ENCODE results near the gene ZNF574. TPM values are rescaled to one million over a fixed set of nuclear protein-coding genes. Genes with fewer than 3 reads are reported as not detected.
A peak's percentile ranks its signal among the peaks of the same experiment; 100 is the strongest.

Gene ZNF574
- total and polyA plus RNA-seq, 7 experiments from 2014 or later, result 11.2 to 32.8 (median 20.9) TPM

DNA sequence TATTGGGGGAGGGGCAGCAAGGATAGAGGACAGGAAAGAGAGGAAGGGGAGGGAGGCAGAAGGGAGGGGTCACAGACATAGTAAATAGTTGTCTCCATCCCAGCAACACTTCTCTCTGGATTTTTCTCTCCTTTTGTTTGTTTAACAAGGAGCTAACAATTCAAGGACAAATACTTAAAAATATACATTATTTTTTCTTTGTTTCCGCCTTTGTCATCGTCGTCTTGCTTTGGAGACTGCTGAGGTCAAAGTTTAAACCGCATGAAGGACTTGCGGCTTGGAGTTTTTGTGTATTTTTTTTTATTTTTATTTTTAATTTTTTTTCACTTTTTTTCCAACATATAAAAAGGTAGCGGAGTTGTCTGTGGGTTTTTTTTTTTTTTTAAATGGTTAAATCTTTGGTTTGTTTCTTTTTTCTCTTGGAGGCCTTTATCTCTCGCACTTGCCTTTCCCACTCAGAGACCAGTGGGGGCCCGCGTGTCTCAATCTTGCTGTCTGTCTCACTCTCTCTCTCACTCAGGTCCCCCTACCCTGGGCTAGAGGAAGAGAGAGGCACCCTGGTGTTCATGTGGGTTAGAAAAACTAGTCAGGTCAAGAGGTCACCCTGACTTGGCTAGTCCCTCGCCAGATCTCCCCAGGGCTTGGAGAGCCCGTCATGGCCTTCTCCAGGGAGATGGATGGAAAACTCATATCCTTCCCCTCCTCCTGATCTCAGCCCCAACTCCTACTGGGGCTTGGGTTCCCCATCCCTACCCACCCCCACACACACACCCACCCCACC, 11.0 kb downstream of the ZNF574 start:
- peak overlapping the region in 1 of 9 donors; percentile 46 for H3K27ac Mint-ChIP-seq

DNA sequence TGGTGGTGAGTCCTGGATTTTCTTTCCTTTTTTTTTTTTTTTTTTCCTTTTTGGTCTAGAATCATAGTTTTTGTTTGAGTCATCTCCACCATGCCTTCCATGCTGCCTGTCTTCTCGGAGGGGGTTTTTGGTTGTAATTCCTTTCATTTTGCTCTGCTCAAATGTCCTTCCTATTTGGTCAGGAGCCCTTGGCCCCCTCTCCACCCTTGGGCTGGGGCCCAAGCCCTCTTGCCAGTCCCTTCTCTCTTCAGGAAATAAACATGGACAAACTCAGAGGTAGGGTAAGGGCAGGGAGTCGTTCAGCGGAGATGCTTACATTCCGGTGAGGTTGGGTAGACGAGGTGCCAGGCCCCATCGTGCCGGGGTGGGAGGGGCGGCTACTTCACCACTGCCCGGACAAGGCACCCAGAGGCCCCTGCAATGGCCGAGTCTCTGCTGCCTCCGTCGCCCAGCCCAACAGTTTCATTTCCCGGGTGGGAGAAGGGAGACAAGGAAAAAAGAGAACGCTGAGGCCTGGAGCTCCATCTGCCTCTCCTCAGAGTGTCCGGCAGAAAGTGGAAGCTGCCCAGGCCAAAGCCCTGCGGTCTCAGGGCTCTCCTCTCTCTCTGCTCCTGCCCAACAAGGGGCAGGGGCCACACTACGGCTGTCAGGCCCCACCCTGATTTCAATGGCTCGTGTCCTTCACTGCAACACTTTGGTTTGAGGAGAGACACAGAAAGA, 12.7 kb downstream of the ZNF574 start:
- no peak for ATAC-seq
- CTCF ChIA-PET, result no interaction called here
- H3K36me3 ChIP-seq (ENCODE audit: control insufficient read depth in 2 of 3, insufficient read depth in 3 of 3, low read length in 3 of 3), result peaks cover 0 to 10% (median 2%) of the 10 kb centered on the region in 3 experiments
- Mint-ChIP-seq H3K27ac (peak overlapping the region in 3 of 9 donors; percentile 6 to 90 (median 42)), H3K27me3 (no peaks in the 10 kb centered on the region), H3K4me1 (peaks cover 12 to 37% (median 31%) of the 10 kb centered on the region in 7 donors), H3K4me3 (peak overlapping the region in 3 of 10 donors; percentile 3 to 71 (median 21)), H3K36me3 (peaks cover 0 to 7% (median 3%) of the 10 kb centered on the region in 5 donors), H3K9me3 (no peaks in the 10 kb centered on the region)
- no peaks in the 10 kb centered on the region for H3K4me1 ChIP-seq (ENCODE audit: control insufficient read depth in 2 of 2, insufficient read depth in 2 of 2, low read length in 2 of 2)
- no peaks in the 10 kb centered on the region for H3K27me3 ChIP-seq (ENCODE audit: control insufficient read depth in 2 of 2, insufficient read depth in 2 of 2, low read length in 2 of 2)
- intact Hi-C loops (cut with micrococcal nuclease), result no loop called here
- POLR2A ChIA-PET, result no interaction called here
- no peak overlapping the region for H3K27ac ChIP-seq (ENCODE audit: low read depth, low read length)
- H3K4me3 ChIP-seq (ENCODE audit: low read length), result no peak overlapping the region
- no peak for DNase-seq
- H3K9me3 ChIP-seq (ENCODE audit: control insufficient read depth in 2 of 3, low read length in 3 of 3), result no peaks in the 10 kb centered on the region

More for the DNA sequence above, 11.0 kb downstream of the ZNF574 start:
- H3K36me3 Mint-ChIP-seq, result peaks cover 0 to 9% (median 3%) of the 10 kb centered on the region in 5 donors
- POLR2A ChIA-PET, result no interaction called here
- no peak for DNase-seq
- no peak for ATAC-seq
- peaks cover 13 to 35% (median 29%) of the 10 kb centered on the region in 7 donors for H3K4me1 Mint-ChIP-seq
- no peaks in the 10 kb centered on the region for H3K27me3 Mint-ChIP-seq
- Histone ChIP-seq H3K27me3 (ENCODE audit: control insufficient read depth in 2 of 2, insufficient read depth in 2 of 2, low read length in 2 of 2) (no peaks in the 10 kb centered on the region), H3K27ac (ENCODE audit: low read depth, low read length) (no peak overlapping the region), H3K4me3 (ENCODE audit: low read length) (no peak overlapping the region), H3K36me3 (ENCODE audit: control insufficient read depth in 2 of 3, insufficient read depth in 3 of 3, low read length in 3 of 3) (peaks cover 0 to 10% (median 0%) of the 10 kb centered on the region in 3 experiments), H3K4me1 (ENCODE audit: control insufficient read depth in 2 of 2, insufficient read depth in 2 of 2, low read length in 2 of 2) (no peaks in the 10 kb centered on the region), H3K9me3 (ENCODE audit: control insufficient read depth in 2 of 3, low read length in 3 of 3) (no peaks in the 10 kb centered on the region)
- H3K4me3 Mint-ChIP-seq, result no peak overlapping the region
- CTCF ChIA-PET, result no interaction called here
- H3K9me3 Mint-ChIP-seq, result no peaks in the 10 kb centered on the region
- intact Hi-C loops (cut with micrococcal nuclease), result no loop called here

DNA sequence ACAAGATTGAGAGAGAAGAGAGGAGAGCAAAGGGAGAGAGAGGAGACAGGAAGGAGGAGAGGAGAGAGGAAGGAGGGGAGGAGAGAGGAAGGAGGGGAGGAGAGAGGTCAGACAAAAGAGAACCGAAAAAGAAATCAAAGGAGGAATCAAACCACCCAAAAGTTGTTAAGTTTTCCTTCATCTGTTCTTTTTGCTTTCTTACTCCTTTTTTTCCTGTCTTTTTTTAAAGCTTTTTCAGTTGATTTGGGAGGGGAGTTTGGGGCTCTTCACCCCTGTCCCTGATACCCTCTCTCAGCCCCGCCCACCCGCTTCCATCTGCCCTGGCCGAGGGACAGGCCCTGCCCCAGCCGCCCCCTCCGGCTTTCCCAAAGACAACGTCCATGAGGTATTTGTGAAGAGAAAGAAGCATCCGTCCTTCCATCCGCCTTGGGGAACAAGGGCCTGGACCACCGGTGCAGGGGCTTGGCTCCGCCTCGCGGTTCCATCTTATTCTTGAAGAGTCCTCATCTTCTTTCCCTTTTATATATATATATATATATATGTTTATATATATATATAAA, 13.3 kb downstream of the ZNF574 start:
- H3K27ac ChIP-seq (ENCODE audit: low read depth, low read length), result no peak overlapping the region
- H3K27ac Mint-ChIP-seq, result peak overlapping the region in 3 of 9 donors; percentile 42 to 90 (median 42)
- peaks cover 3 to 14% (median 7%) of the 10 kb centered on the region in 5 donors for H3K36me3 Mint-ChIP-seq
- CTCF ChIA-PET, result interaction anchor here (0.6 kb wide), 1 partner anchor 212 kb away, joined by 4 read pairs; no protein-coding TSS in a partner anchor
- H3K4me3 ChIP-seq (ENCODE audit: low read length), result no peak overlapping the region
- no peaks in the 10 kb centered on the region for H3K27me3 ChIP-seq (ENCODE audit: control insufficient read depth in 2 of 2, insufficient read depth in 2 of 2, low read length in 2 of 2)
- H3K4me1 ChIP-seq (ENCODE audit: control insufficient read depth in 2 of 2, insufficient read depth in 2 of 2, low read length in 2 of 2), result no peaks in the 10 kb centered on the region
- POLR2A ChIA-PET, result no interaction called here
- H3K27me3 Mint-ChIP-seq, result no peaks in the 10 kb centered on the region
- no peaks in the 10 kb centered on the region for H3K9me3 ChIP-seq (ENCODE audit: control insufficient read depth in 2 of 3, low read length in 3 of 3)
- peaks cover 12 to 37% (median 31%) of the 10 kb centered on the region in 7 donors for H3K4me1 Mint-ChIP-seq
- no peak for DNase-seq
- peak overlapping the region in 2 of 10 donors; percentile 3 to 71 for H3K4me3 Mint-ChIP-seq
- H3K36me3 ChIP-seq (ENCODE audit: control insufficient read depth in 2 of 3, insufficient read depth in 3 of 3, low read length in 3 of 3), result peaks cover 0 to 17% (median 8%) of the 10 kb centered on the region in 3 experiments
- intact Hi-C loops (cut with micrococcal nuclease), result no loop called here
- no peaks in the 10 kb centered on the region for H3K9me3 Mint-ChIP-seq
- no peak for ATAC-seq

DNA sequence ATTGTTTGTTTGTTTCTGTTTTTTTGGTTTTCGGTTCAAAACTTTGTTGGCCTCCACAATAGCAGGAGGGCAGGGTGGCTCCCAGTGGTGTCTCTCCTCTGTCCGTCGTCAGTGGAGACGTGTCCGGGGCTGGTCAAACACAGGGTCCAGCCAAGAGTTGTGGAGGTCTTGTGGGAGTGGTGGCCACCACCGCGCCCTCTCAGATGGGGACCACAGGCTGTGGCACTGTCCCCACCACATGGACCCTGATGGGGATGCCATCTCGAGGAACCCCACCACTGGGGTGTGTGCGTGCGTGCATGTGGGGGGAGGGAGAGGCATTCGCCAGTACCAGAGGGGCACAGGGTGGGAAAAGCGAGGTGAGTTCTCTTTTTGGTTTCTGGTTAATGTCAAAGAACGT, 13.8 kb downstream of the ZNF574 start:
- no peaks in the 10 kb centered on the region for H3K27me3 ChIP-seq (ENCODE audit: control insufficient read depth in 2 of 2, insufficient read depth in 2 of 2, low read length in 2 of 2)
- Mint-ChIP-seq H3K4me1 (peaks cover 12 to 41% (median 31%) of the 10 kb centered on the region in 7 donors), H3K27me3 (no peaks in the 10 kb centered on the region), H3K36me3 (peaks cover 8 to 19% (median 10%) of the 10 kb centered on the region in 5 donors), H3K9me3 (no peaks in the 10 kb centered on the region), H3K4me3 (no peak overlapping the region), H3K27ac (peak overlapping the region in 2 of 9 donors; percentile 67 to 85)
- H3K4me3 ChIP-seq (ENCODE audit: low read length), result no peak overlapping the region
- H3K36me3 ChIP-seq (ENCODE audit: control insufficient read depth in 2 of 3, insufficient read depth in 3 of 3, low read length in 3 of 3), result peaks cover 0 to 22% (median 11%) of the 10 kb centered on the region in 3 experiments
- no peaks in the 10 kb centered on the region for H3K9me3 ChIP-seq (ENCODE audit: control insufficient read depth in 2 of 3, low read length in 3 of 3)
- intact Hi-C loops (cut with micrococcal nuclease), result loop anchor here in 1 of 2 donors (10.0 kb wide), 1 partner anchor 55 kb away; no protein-coding TSS in a partner anchor
- no peak overlapping the region for H3K27ac ChIP-seq (ENCODE audit: low read depth, low read length)
- ChIA-PET CTCF (interaction anchor here (0.6 kb wide), 1 partner anchor 211 kb away, joined by 4 read pairs; no protein-coding TSS in a partner anchor), POLR2A (interaction anchor here (1.0 kb wide), 1 partner anchor 9 kb away, joined by 3 read pairs; no protein-coding TSS in a partner anchor)
- ATAC-seq, result no peak
- no peaks in the 10 kb centered on the region for H3K4me1 ChIP-seq (ENCODE audit: control insufficient read depth in 2 of 2, insufficient read depth in 2 of 2, low read length in 2 of 2)
- no peak for DNase-seq

DNA sequence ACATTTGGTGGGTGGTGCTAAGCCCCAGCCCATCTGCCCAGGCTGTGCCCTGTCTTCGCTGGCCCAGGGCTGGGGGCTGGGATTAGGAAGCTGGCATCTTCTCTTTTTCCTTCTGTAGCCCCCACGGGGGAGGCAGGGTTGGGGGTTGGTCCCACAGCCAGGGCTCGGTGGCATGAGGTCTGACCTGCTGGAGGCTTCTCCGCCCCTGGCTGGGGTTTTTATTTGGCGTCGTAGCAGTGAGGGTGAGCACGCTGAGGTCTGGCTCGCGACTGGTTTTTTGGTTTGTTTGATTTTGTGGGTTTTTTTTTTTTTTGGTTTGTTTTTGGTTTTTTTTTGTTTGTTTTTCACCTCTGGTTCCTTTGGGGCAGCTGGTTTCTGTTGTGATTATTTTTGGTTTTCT, 14.7 kb downstream of the ZNF574 start:
- ChIA-PET POLR2A (interaction anchor here (1.0 kb wide), 1 partner anchor 9 kb away, joined by 3 read pairs; no protein-coding TSS in a partner anchor), CTCF (interaction anchor here (0.6 kb wide), 1 partner anchor 41 kb away, joined by 6 read pairs; no protein-coding TSS in a partner anchor)
- no peaks in the 10 kb centered on the region for H3K4me1 ChIP-seq (ENCODE audit: control insufficient read depth in 2 of 2, insufficient read depth in 2 of 2, low read length in 2 of 2)
- no peaks in the 10 kb centered on the region for H3K27me3 ChIP-seq (ENCODE audit: control insufficient read depth in 2 of 2, insufficient read depth in 2 of 2, low read length in 2 of 2)
- no peaks in the 10 kb centered on the region for H3K9me3 ChIP-seq (ENCODE audit: control insufficient read depth in 2 of 3, low read length in 3 of 3)
- peak overlapping the region in 1 of 10 donors; percentile 58 for H3K4me3 Mint-ChIP-seq
- no peaks in the 10 kb centered on the region for H3K9me3 Mint-ChIP-seq
- H3K4me3 ChIP-seq (ENCODE audit: low read length), result no peak overlapping the region
- H3K27ac ChIP-seq (ENCODE audit: low read depth, low read length), result no peak overlapping the region
- DNase-seq (no peak), ATAC-seq (no peak)
- peak overlapping the region in 4 of 9 donors; percentile 29 to 85 (median 63) for H3K27ac Mint-ChIP-seq
- H3K27me3 Mint-ChIP-seq, result no peaks in the 10 kb centered on the region
- H3K36me3 ChIP-seq (ENCODE audit: control insufficient read depth in 2 of 3, insufficient read depth in 3 of 3, low read length in 3 of 3), result peaks cover 0 to 31% (median 14%) of the 10 kb centered on the region in 3 experiments
- peaks cover 10 to 25% (median 10%) of the 10 kb centered on the region in 5 donors for H3K36me3 Mint-ChIP-seq
- H3K4me1 Mint-ChIP-seq, result peaks cover 12 to 41% (median 30%) of the 10 kb centered on the region in 7 donors
- intact Hi-C loops (cut with micrococcal nuclease), result loop anchor here in 1 of 2 donors (10.0 kb wide), 1 partner anchor 56 kb away; no protein-coding TSS in a partner anchor

DNA sequence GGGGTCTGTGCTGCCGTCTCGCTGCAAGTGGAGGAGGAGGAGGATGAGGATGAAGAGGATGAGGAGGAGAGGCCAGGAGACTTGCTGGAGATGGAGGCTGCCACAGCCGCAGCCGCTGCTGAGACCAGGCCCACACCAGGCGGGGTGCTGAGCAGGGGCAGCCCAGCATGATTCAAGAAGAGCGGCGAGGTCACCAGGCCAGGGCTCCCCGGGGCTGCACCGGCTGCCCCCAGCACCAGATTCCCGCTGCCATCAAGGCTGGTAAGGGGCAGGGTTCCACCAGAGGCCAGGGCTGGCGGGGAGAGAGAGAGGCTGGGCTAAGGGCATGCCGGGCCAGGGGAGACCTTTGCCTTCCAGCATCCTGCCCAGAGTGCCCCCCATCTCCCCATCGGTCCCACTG, 15.3 kb downstream of the ZNF574 start:
- Mint-ChIP-seq H3K4me3 (peak overlapping the region in 1 of 10 donors; percentile 58), H3K27ac (peak overlapping the region in 1 of 9 donors; percentile 85), H3K9me3 (no peaks in the 10 kb centered on the region), H3K36me3 (peaks cover 10 to 25% (median 10%) of the 10 kb centered on the region in 5 donors), H3K27me3 (no peaks in the 10 kb centered on the region), H3K4me1 (peaks cover 12 to 37% (median 25%) of the 10 kb centered on the region in 7 donors)
- ATAC-seq, result no peak
- Histone ChIP-seq H3K4me3 (ENCODE audit: low read length) (no peak overlapping the region), H3K9me3 (ENCODE audit: control insufficient read depth in 2 of 3, low read length in 3 of 3) (no peaks in the 10 kb centered on the region), H3K27me3 (ENCODE audit: control insufficient read depth in 2 of 2, insufficient read depth in 2 of 2, low read length in 2 of 2) (no peaks in the 10 kb centered on the region), H3K4me1 (ENCODE audit: control insufficient read depth in 2 of 2, insufficient read depth in 2 of 2, low read length in 2 of 2) (no peaks in the 10 kb centered on the region), H3K27ac (ENCODE audit: low read depth, low read length) (no peak overlapping the region), H3K36me3 (ENCODE audit: control insufficient read depth in 2 of 3, insufficient read depth in 3 of 3, low read length in 3 of 3) (peaks cover 0 to 37% (median 16%) of the 10 kb centered on the region in 3 experiments)
- intact Hi-C loops (cut with micrococcal nuclease), result loop anchor here in 1 of 2 donors (10.0 kb wide), 1 partner anchor 56 kb away; no protein-coding TSS in a partner anchor
- ChIA-PET POLR2A (no interaction called here), CTCF (interaction anchor here (0.7 kb wide), 1 partner anchor 97 kb away, joined by 3 read pairs; no protein-coding TSS in a partner anchor)
- DNase-seq, result no peak

Data from naive thymus-derived CD4-positive, alpha-beta T cell (primary cell).